Measurements from ENCODE around the gene HLX. TPM values are rescaled to one million over a fixed set of nuclear protein-coding genes. Genes with fewer than 3 reads are reported as not detected.

The HLX gene
- total and polyA plus RNA-seq, 2 of the 13 experiments (the other 11 are each of a cell fraction or from before 2014, with no cell fraction given): 0.30 to 0.35 TPM

DNA sequence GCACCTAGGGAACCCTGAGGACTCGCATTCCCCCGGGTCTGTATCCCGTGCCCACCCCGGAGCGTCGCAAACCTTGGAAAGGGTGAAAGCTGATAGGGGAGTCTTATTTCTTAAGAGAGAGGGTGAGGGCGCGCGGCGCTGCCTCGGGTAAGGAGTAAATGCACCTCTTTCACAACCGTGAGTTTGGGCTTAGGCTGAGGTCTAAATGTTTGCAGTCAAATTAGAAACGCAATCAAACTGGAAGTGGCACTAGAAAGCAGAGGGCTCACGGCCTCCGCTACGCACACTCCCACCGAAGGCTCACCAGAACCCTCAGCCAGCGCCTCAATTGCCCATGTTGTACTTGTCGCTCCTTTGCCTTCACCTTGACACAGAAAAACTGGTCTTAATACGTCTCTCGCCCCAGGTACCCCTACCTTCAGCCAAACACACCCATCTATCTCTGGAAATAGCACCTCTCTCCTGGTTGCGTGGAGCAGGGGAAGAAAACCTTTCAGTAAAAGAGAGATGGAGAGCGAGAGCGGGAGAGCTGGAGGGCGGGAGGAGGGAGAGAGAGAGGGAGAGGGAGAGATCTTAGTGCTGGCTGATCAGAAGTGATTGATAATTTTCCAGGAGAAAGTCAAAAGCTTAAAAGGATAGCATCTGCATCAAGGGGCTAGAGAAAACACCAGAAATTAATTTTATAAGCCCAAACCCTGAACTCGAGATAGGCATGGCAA, 1.7 kb upstream of the HLX start (continued):
- TF ChIP-seq, protein P1, sequence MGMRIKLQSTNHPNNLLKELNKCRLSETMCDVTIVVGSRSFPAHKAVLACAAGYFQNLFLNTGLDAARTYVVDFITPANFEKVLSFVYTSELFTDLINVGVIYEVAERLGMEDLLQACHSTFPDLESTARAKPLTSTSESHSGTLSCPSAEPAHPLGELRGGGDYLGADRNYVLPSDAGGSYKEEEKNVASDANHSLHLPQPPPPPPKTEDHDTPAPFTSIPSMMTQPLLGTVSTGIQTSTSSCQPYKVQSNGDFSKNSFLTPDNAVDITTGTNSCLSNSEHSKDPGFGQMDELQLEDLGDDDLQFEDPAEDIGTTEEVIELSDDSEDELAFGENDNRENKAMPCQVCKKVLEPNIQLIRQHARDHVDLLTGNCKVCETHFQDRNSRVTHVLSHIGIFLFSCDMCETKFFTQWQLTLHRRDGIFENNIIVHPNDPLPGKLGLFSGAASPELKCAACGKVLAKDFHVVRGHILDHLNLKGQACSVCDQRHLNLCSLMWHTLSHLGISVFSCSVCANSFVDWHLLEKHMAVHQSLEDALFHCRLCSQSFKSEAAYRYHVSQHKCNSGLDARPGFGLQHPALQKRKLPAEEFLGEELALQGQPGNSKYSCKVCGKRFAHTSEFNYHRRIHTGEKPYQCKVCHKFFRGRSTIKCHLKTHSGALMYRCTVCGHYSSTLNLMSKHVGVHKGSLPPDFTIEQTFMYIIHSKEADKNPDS (CRISPR knock-in tag; IDR thresholded peaks at IDR 0.05): no peak

DNA sequence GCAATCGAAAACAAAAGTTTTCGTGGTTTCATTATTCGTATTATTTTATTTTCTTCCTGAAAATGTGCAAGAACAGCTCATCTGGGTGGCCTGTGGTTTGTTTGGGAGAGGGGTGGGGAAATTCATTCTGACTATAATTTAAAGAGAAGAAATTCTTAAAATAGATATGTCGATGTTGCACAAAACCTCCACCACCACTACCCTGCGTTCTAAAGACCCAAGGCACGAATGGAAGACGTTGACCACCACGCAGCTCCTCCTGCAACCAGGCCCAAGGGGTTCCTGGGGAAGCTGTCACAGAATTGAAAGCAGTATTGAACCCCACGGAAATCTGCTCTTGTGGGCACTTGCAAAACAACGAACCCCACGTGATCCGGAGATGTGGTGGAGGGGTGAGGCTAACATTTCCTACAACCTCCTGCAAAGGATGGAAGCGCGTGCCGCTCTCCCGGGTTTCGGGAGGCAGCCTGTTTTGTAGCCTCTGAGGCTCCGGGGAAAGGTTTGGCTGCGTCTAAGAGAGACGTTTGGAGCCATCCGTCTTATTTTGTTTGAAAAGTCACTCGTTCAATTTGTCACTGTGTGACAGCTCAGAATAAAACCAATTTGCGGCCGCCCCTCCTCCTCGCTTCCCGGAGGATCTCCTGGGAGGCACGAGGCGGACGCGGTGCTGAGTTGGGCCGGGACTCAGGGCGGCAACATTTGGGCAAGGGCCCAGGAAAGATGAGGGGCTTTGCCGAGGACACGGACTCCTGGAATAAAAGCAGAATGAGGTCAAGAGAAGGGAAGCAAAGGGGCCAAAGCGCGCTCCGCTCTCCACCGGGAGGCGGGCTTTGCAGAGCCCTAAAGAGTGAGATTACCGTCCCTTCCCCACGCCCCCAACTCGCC, 810 bp upstream of the HLX start:
- CTCF ChIA-PET (ENCODE audit: low intra/inter-chr PET ratio, low total read pairs): no interaction called here

More for the DNA sequence above, 810 bp upstream of the HLX start:
- no peak overlapping the region for H2AFZ ChIP-seq (ENCODE audit: low read length)
- no peak for TF ChIP-seq FOSL1 (CRISPR knock-in tag; IDR thresholded peaks at IDR 0.05; ENCODE audit: borderline replicate concordance)
- no peak for TF ChIP-seq NFKBIZ (CRISPR knock-in tag; IDR thresholded peaks at IDR 0.05)
- no peak for TF ChIP-seq TOE1 (CRISPR knock-in tag; IDR thresholded peaks at IDR 0.05)
- TF ChIP-seq ZNF841 (CRISPR knock-in tag; IDR thresholded peaks at IDR 0.05; ENCODE audit: borderline replicate concordance): no peak
- TF ChIP-seq THYN1 (CRISPR knock-in tag; IDR thresholded peaks at IDR 0.05; ENCODE audit: borderline replicate concordance, low read depth): no peak
- no peak for TF ChIP-seq ZMYM2 (CRISPR knock-in tag; IDR thresholded peaks at IDR 0.05)
- TF ChIP-seq, protein P2, sequence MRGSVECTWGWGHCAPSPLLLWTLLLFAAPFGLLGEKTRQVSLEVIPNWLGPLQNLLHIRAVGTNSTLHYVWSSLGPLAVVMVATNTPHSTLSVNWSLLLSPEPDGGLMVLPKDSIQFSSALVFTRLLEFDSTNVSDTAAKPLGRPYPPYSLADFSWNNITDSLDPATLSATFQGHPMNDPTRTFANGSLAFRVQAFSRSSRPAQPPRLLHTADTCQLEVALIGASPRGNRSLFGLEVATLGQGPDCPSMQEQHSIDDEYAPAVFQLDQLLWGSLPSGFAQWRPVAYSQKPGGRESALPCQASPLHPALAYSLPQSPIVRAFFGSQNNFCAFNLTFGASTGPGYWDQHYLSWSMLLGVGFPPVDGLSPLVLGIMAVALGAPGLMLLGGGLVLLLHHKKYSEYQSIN (CRISPR knock-in tag; IDR thresholded peaks at IDR 0.05; ENCODE audit: borderline replicate concordance): no peak
- no peak for TF ChIP-seq DNMT3B (CRISPR knock-in tag; conservative IDR thresholded peaks at IDR 0.05)
- TF ChIP-seq HMG20B (CRISPR knock-in tag; conservative IDR thresholded peaks at IDR 0.05): no peak
- no peak for TF ChIP-seq IKZF1 (IDR thresholded peaks at IDR 0.05)
- no peak for TF ChIP-seq SMYD3 (CRISPR knock-in tag; IDR thresholded peaks at IDR 0.05)
- TF ChIP-seq, protein P3, sequence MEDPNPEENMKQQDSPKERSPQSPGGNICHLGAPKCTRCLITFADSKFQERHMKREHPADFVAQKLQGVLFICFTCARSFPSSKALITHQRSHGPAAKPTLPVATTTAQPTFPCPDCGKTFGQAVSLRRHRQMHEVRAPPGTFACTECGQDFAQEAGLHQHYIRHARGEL (CRISPR knock-in tag; IDR thresholded peaks at IDR 0.05): no peak
- no peak for TF ChIP-seq ZNF136 (CRISPR knock-in tag; IDR thresholded peaks at IDR 0.05; ENCODE audit: low read depth)
- H3K4me1 ChIP-seq (ENCODE audit: insufficient read depth, low read length): peaks cover 15% of the 10 kb centered on the region
- BruUV-seq (replicated peaks): no TSS peak
- no peak overlapping the region for H3K9ac ChIP-seq (ENCODE audit: insufficient read depth, low read depth, low read length)
- H4K20me1 ChIP-seq (ENCODE audit: insufficient read depth, low read length): no peaks in the 10 kb centered on the region
- peaks cover 0 to 11% of the 10 kb centered on the region in 2 experiments; a peak in 1 of 5 replicates for H3K27me3 ChIP-seq (ENCODE audit: control insufficient read depth in 1 of 2, insufficient read depth in 2 of 2, low read length in 2 of 2)
- H3K79me2 ChIP-seq (ENCODE audit: insufficient read depth, low read length): no peaks in the 10 kb centered on the region
- no peaks in the 10 kb centered on the region for H3K9me3 ChIP-seq (ENCODE audit: low read length)
- H3K36me3 ChIP-seq (replicated peaks in 1 of 2; ENCODE audit: control insufficient read depth in 1 of 2, insufficient read depth in 2 of 2, low read length in 2 of 2): no peaks in the 10 kb centered on the region
- peak overlapping the region; percentile 65 for H3K4me2 ChIP-seq (ENCODE audit: low read depth, low read length)
- no peak overlapping the region for H3K27ac ChIP-seq (ENCODE audit: extremely low read length, insufficient read depth, low read length)
- ATAC-seq (no peak), FAIRE-seq (no peak), DNase-seq (ENCODE audit: low spot score) (no peak)
- intact Hi-C loops (cut with micrococcal nuclease; ENCODE audit: unreplicated experiment): loop anchor here (10.0 kb wide), 1 partner anchor 106 kb away; no protein-coding TSS in a partner anchor
- in situ Hi-C loops (cut with HindIII; ENCODE audit: extremely low pct_ligation_motif_present, low pct_unique_long_range_greater_than_20kb): no loop called here
- 73% methylated on average over 37 of the region's 42 CpGs for WGBS (ENCODE audit: low lambda C conversion rate)
- POLR2A ChIA-PET: no interaction called here
- peak overlapping the region in 1 of 3 experiments; percentile 70; a peak in 1 of 6 replicates for H3K4me3 ChIP-seq (replicated peaks in 1 of 3; ENCODE audit: insufficient read depth in 1 of 3, low read depth in 2 of 3, low read length in 3 of 3)

Measured in HepG2 (cell line).